Stimulated activated CD4-positive, alpha-beta T cell treated with anti-CD3 and anti-CD28 coated beads, Interleukin-2, amount 100 ng/mL, for 4 hours (primary cell): Measurements from ENCODE around the gene DIP2C.
"Not testable (repeated sequence)": the region's sequence is repeated elsewhere in the genome, so short reads cannot be mapped to it uniquely, and the experiment has no call there.

Experiments used
- DNase-seq: peaks from one replicate; pipeline ENCODE4 v3.0.0-alpha.2; 2020; ENCODE audit warnings: low read depth

DIP2C gene

GRCh38 chr10:349081-349480 lies 340.4 kb downstream of the DIP2C start:
- DNase-seq = no peak

GRCh38 chr10:348456-348855 lies 341.0 kb downstream of the DIP2C start:
- DNase-seq = no peak

GRCh38 chr10:347774-348173 lies 341.7 kb downstream of the DIP2C start:
- not testable (repeated sequence) for DNase-seq

GRCh38 chr10:347190-347589 lies 342.3 kb downstream of the DIP2C start:
- not testable (repeated sequence) for DNase-seq

GRCh38 chr10:344582-345200 lies 344.8 kb downstream of the DIP2C start:
- no peak for DNase-seq

- no peak for DNase-seq
Measured at GRCh38 chr10:343231-344220, 345.9 kb downstream of the DIP2C start.

GRCh38 chr10:341081-341740 lies 348.3 kb downstream of the DIP2C start:
- DNase-seq = no peak

GRCh38 chr10:340646-341045 lies 348.8 kb downstream of the DIP2C start:
- DNase-seq = no peak

GRCh38 chr10:339038-339391 lies 350.5 kb downstream of the DIP2C start:
- no peak for DNase-seq

- DNase-seq = no peak
Measured at GRCh38 chr10:338171-339037, 351.1 kb downstream of the DIP2C start.

- no peak for DNase-seq
Measured at GRCh38 chr10:336247-336646, 353.2 kb downstream of the DIP2C start.

GRCh38 chr10:335151-335800 lies 354.2 kb downstream of the DIP2C start:
- no peak for DNase-seq

GRCh38 chr10:331186-331585 lies 358.3 kb downstream of the DIP2C start:
- DNase-seq = no peak

- no peak for DNase-seq
Measured at GRCh38 chr10:329361-330099, 359.9 kb downstream of the DIP2C start.

- DNase-seq = no peak
Measured at GRCh38 chr10:327889-328852, 361.3 kb downstream of the DIP2C start.

GRCh38 chr10:326894-327635 lies 362.4 kb downstream of the DIP2C start:
- DNase-seq = no peak

GRCh38 chr10:326350-326749 lies 363.1 kb downstream of the DIP2C start:
- DNase-seq = no peak

- DNase-seq = no peak
Measured at GRCh38 chr10:325282-325681, 364.2 kb downstream of the DIP2C start.

- DNase-seq = no peak
Measured at GRCh38 chr10:324593-324992, 364.9 kb downstream of the DIP2C start.
